HepG2 (cell line): ENCODE results near the gene RBBP8NL. TPM values are rescaled to one million over a fixed set of nuclear protein-coding genes. Genes with fewer than 3 reads are reported as not detected.
A peak's percentile ranks its signal among the peaks of the same experiment; 100 is the strongest.

Source experiments
- AKAP8 ChIP-seq: sonication (generic); formaldehyde crosslinking; IDR thresholded peaks from 2 replicates; pipeline ENCODE4 v1.5.1; 2020; ENCODE audit warnings: mild to moderate bottlenecking, missing genetic modification reagents
- ATRX ChIP-seq: sonication (generic); formaldehyde crosslinking; IDR thresholded peaks from 2 replicates; pipeline ENCODE4 v1.4.0; 2020; ENCODE audit warnings: missing genetic modification reagents, borderline replicate concordance
- FOXM1 ChIP-seq: sonication (generic); formaldehyde crosslinking; IDR thresholded peaks from 2 replicates; pipeline ENCODE4 v1.5.0; 2020; ENCODE audit warnings: missing genetic modification reagents
- GPN1 ChIP-seq: sonication (generic); formaldehyde crosslinking; IDR thresholded peaks from 2 replicates; pipeline ENCODE4 v1.5.1; 2020; ENCODE audit warnings: missing genetic modification reagents, borderline replicate concordance
- HNRNPK ChIP-seq: fragments of 200-400 bp; formaldehyde crosslinking; IDR thresholded peaks from 2 replicates; pipeline ENCODE4 v1.6.1; 2018; ENCODE audit warnings: low read length, low read depth, moderate library complexity, mild to moderate bottlenecking; ENCODE audit not compliant: poor library complexity, severe bottlenecking
- KLF12 ChIP-seq: sonication (generic); formaldehyde crosslinking; IDR thresholded peaks from 2 replicates; pipeline ENCODE4 v1.4.0; 2020; ENCODE audit warnings: missing genetic modification reagents, borderline replicate concordance
- MYNN ChIP-seq: sonication (generic); formaldehyde crosslinking; IDR thresholded peaks from 2 replicates; pipeline ENCODE4 v1.4.0; 2020; ENCODE audit warnings: mild to moderate bottlenecking, low read depth, missing genetic modification reagents
- SETDB1 ChIP-seq: sonication (generic); formaldehyde crosslinking; IDR thresholded peaks from 2 replicates; pipeline ENCODE4 v1.5.1; 2020; ENCODE audit warnings: missing genetic modification reagents, mild to moderate bottlenecking, borderline replicate concordance
- SSRP1 ChIP-seq: IDR thresholded peaks from 2 replicates; pipeline ENCODE4 v1.6.1; 2016; ENCODE audit warnings: control low read depth
- TGIF2 ChIP-seq: IDR thresholded peaks from 2 replicates; pipeline ENCODE4 v1.6.1; 2016; ENCODE audit warnings: control low read depth, missing compliant biosample characterization
- ZBTB21 ChIP-seq: sonication (generic); formaldehyde crosslinking; IDR thresholded peaks from 2 replicates; pipeline ENCODE4 v1.4.0; 2020; ENCODE audit warnings: missing genetic modification reagents
- ZNF10 ChIP-seq: sonication (generic); formaldehyde crosslinking; IDR thresholded peaks from 2 replicates; pipeline ENCODE4 v1.4.0; 2020; ENCODE audit warnings: mild to moderate bottlenecking, low read depth, missing genetic modification reagents, borderline replicate concordance
- ZNF207 ChIP-seq: fragments of 450-650 bp; IDR thresholded peaks from 2 replicates; pipeline ENCODE4 v1.6.1; 2016; ENCODE audit warnings: antibody characterized with exemption, borderline replicate concordance
- ZNF225 ChIP-seq: sonication (generic); formaldehyde crosslinking; IDR thresholded peaks from 2 replicates; pipeline ENCODE4 v1.4.0; 2020; ENCODE audit warnings: mild to moderate bottlenecking, missing genetic modification reagents
- ZNF33A ChIP-seq: sonication (generic); formaldehyde crosslinking; IDR thresholded peaks from 2 replicates; pipeline ENCODE4 v1.5.1; 2020; ENCODE audit warnings: missing genetic modification reagents, mild to moderate bottlenecking, moderate library complexity, borderline replicate concordance
- ZNF451 ChIP-seq: sonication (generic); formaldehyde crosslinking; IDR thresholded peaks from 2 replicates; pipeline ENCODE4 v1.5.0; 2020; ENCODE audit warnings: mild to moderate bottlenecking, missing genetic modification reagents
- ZNF510 ChIP-seq: sonication (generic); formaldehyde crosslinking; IDR thresholded peaks from 2 replicates; pipeline ENCODE4 v1.4.0; 2020; ENCODE audit warnings: low read depth, mild to moderate bottlenecking, missing genetic modification reagents
- polyA plus RNA-seq, 8 experiments: library from polyadenylated mRNA; depleted of rRNA in 3 of 8; stranded (reverse) in 7 of 8; unstranded in 1 of 8; fragments of >200 nt; fragmentation: Illumina TruSeq in 4 of 8; extraction: Trizol in 4 of 8; gene quantifications; 2 replicates each; pipeline versions ENCODE4 v1.2.1 to v1.2.3, GENCODE V29; 2011 to 2016; ENCODE audit warnings: low read depth in 4 of 8, missing spikeins in 1 of 8, mixed read lengths in 1 of 8; ENCODE audit not compliant: insufficient read depth in 1 of 8
- total RNA-seq, 5 experiments: library from RNA; depleted of rRNA; stranded (reverse); fragments of >200 nt; fragmentation: Illumina TruSeq; extraction: Trizol; gene quantifications; 2 replicates each; pipeline ENCODE4 v1.2.3, GENCODE V29; 2016; ENCODE audit warnings: low read depth in 1 of 5
- TF ChIP-seq, protein P1 (sequence below): sonication (generic); formaldehyde crosslinking; IDR thresholded peaks from 2 replicates; pipeline ENCODE4 v1.4.0; 2020; ENCODE audit warnings: missing genetic modification reagents, mild to moderate bottlenecking, borderline replicate concordance
- TF ChIP-seq, protein P2 (sequence below): sonication (generic); formaldehyde crosslinking; IDR thresholded peaks from 2 replicates; pipeline ENCODE4 v1.4.0; 2020; ENCODE audit warnings: mild to moderate bottlenecking, missing genetic modification reagents
- TF ChIP-seq, protein P3 (sequence below): IDR thresholded peaks from 2 replicates; pipeline ENCODE4 v1.6.1; 2018; ENCODE audit warnings: missing genetic modification reagents
- TF ChIP-seq, protein P4 (sequence below): sonication (generic); formaldehyde crosslinking; IDR thresholded peaks from 2 replicates; pipeline ENCODE4 v1.8.0; 2022; ENCODE audit warnings: mild to moderate bottlenecking, missing genetic modification reagents; ENCODE audit not compliant: insufficient replicate concordance
- TF ChIP-seq, protein P5 (sequence below): sonication (generic); formaldehyde crosslinking; IDR thresholded peaks from 2 replicates; pipeline ENCODE4 v1.4.0; 2020; ENCODE audit warnings: missing genetic modification reagents

Gene RBBP8NL
- total and polyA plus RNA-seq, 2 of the 13 experiments (the other 11 are each of a cell fraction or from before 2014, with no cell fraction given) = 0.69 to 0.86 TPM

DNA sequence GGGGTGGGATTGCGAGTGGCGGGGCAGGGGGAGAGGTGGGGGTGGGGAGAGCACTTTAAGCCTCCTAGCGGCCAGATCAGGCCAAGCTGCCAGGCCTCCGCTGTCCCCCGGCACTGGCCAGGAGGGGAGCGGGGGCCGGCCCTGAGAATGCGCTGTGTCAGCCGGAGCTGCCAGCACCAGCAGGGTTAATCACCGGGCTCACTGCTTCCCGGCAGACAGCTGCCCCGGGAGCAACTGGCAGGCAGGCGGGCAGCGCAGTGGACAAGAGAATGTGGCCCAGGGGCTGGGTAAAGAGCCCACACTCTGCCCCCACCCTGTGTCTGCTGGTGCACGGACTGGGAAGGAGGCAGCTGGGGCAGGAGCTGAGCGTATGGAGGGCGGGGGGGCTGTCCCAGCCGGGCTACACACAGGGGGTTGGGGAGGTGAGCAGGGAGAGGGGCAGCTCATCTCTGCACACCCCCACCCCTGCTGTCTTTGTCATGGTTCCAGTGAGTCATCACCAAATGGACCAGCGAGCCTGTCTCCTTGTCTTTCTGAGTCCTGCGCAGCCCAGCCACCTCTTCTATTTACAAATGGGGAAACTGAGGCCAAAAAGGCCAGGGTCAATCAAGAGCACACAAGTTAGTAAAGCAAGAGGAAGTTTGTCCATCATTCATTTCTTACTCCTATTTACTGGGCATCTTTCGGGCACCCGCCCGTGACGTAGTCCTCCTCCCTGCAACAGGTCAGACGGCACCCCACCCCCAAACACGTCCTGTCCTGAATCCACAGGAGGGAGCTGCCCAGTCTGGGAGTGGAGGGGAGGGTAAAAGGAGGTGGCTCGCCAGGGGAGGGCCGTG is 58.1 kb downstream of the RBBP8NL start (continued):
- TF ChIP-seq, protein P1, sequence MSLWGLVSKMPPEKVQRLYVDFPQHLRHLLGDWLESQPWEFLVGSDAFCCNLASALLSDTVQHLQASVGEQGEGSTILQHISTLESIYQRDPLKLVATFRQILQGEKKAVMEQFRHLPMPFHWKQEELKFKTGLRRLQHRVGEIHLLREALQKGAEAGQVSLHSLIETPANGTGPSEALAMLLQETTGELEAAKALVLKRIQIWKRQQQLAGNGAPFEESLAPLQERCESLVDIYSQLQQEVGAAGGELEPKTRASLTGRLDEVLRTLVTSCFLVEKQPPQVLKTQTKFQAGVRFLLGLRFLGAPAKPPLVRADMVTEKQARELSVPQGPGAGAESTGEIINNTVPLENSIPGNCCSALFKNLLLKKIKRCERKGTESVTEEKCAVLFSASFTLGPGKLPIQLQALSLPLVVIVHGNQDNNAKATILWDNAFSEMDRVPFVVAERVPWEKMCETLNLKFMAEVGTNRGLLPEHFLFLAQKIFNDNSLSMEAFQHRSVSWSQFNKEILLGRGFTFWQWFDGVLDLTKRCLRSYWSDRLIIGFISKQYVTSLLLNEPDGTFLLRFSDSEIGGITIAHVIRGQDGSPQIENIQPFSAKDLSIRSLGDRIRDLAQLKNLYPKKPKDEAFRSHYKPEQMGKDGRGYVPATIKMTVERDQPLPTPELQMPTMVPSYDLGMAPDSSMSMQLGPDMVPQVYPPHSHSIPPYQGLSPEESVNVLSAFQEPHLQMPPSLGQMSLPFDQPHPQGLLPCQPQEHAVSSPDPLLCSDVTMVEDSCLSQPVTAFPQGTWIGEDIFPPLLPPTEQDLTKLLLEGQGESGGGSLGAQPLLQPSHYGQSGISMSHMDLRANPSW = no peak
- TF ChIP-seq ZNF225 (CRISPR knock-in tag) (peak; percentile 94), FOXM1 (CRISPR knock-in tag) (no peak), AKAP8 (CRISPR knock-in tag) (no peak), TGIF2 (CRISPR knock-in tag) (no peak; the same call in 1 of the 2 replicates), ZNF10 (CRISPR knock-in tag) (no peak), ZNF510 (CRISPR knock-in tag) (no peak), ZNF33A (CRISPR knock-in tag) (no peak), ATRX (CRISPR knock-in tag) (no peak), KLF12 (CRISPR knock-in tag) (0 out of 2 replicates have a peak, but pooled peaks have one; percentile 80), SETDB1 (CRISPR knock-in tag) (no peak), SSRP1 (CRISPR knock-in tag) (no peak), ZNF451 (CRISPR knock-in tag) (no peak; the same call in 1 of the 2 replicates), ZBTB21 (CRISPR knock-in tag) (no peak), HNRNPK (peak; percentile 96), GPN1 (CRISPR knock-in tag) (no peak), ZNF207 (no peak), MYNN (CRISPR knock-in tag) (no peak)
- TF ChIP-seq, protein P2, sequence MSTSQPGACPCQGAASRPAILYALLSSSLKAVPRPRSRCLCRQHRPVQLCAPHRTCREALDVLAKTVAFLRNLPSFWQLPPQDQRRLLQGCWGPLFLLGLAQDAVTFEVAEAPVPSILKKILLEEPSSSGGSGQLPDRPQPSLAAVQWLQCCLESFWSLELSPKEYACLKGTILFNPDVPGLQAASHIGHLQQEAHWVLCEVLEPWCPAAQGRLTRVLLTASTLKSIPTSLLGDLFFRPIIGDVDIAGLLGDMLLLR (CRISPR knock-in tag) = no peak; the same call in 1 of the 2 replicates
- TF ChIP-seq, protein P3, sequence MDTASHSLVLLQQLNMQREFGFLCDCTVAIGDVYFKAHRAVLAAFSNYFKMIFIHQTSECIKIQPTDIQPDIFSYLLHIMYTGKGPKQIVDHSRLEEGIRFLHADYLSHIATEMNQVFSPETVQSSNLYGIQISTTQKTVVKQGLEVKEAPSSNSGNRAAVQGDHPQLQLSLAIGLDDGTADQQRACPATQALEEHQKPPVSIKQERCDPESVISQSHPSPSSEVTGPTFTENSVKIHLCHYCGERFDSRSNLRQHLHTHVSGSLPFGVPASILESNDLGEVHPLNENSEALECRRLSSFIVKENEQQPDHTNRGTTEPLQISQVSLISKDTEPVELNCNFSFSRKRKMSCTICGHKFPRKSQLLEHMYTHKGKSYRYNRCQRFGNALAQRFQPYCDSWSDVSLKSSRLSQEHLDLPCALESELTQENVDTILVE (CRISPR knock-in tag) = no peak; the same call in 1 of the 2 replicates
- TF ChIP-seq, protein P4, sequence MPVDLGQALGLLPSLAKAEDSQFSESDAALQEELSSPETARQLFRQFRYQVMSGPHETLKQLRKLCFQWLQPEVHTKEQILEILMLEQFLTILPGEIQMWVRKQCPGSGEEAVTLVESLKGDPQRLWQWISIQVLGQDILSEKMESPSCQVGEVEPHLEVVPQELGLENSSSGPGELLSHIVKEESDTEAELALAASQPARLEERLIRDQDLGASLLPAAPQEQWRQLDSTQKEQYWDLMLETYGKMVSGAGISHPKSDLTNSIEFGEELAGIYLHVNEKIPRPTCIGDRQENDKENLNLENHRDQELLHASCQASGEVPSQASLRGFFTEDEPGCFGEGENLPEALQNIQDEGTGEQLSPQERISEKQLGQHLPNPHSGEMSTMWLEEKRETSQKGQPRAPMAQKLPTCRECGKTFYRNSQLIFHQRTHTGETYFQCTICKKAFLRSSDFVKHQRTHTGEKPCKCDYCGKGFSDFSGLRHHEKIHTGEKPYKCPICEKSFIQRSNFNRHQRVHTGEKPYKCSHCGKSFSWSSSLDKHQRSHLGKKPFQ (CRISPR knock-in tag) = peak; percentile 20
- TF ChIP-seq, protein P5, sequence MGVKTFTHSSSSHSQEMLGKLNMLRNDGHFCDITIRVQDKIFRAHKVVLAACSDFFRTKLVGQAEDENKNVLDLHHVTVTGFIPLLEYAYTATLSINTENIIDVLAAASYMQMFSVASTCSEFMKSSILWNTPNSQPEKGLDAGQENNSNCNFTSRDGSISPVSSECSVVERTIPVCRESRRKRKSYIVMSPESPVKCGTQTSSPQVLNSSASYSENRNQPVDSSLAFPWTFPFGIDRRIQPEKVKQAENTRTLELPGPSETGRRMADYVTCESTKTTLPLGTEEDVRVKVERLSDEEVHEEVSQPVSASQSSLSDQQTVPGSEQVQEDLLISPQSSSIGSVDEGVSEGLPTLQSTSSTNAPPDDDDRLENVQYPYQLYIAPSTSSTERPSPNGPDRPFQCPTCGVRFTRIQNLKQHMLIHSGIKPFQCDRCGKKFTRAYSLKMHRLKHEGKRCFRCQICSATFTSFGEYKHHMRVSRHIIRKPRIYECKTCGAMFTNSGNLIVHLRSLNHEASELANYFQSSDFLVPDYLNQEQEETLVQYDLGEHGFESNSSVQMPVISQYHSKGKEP (CRISPR knock-in tag) = no peak; the same call in 1 of the 2 replicates
